GM12878 (cell line): Measurements from ENCODE around the gene CD48. TPM values are rescaled to one million over a fixed set of nuclear protein-coding genes. Genes with fewer than 3 reads are reported as not detected.

Experiments used
- ATF7 ChIP-seq: fragments of 450-650 bp; IDR thresholded peaks from 2 replicates; pipeline ENCODE4 v1.6.1; 2016; ENCODE audit warnings: low read depth, mild to moderate bottlenecking
- BCL11A ChIP-seq: IDR thresholded peaks from 2 replicates; pipeline ENCODE4 v1.6.1; 2011; ENCODE audit warnings: low read depth, low read length
- CEBPB ChIP-seq, 2 experiments: fragments of 150-350 bp in 1 of 2; IDR thresholded peaks; 2 replicates each; pipeline ENCODE4 v1.6.1; 2012 to 2014; ENCODE audit warnings: low read depth in 2 of 2, low read length in 2 of 2, borderline replicate concordance in 1 of 2, inconsistent platforms in 1 of 2
- CHD1 ChIP-seq: IDR thresholded peaks from 2 replicates; pipeline ENCODE4 v1.6.1; 2012; ENCODE audit warnings: low read depth, low read length, improper control_type of control experiment
- EP300 ChIP-seq, 2 experiments: fragments of 150-350 bp in 1 of 2; IDR thresholded peaks; 2 replicates each; pipeline ENCODE4 v1.6.1; 2011 to 2012; ENCODE audit warnings: low read depth in 2 of 2, low read length in 2 of 2, borderline replicate concordance in 1 of 2, improper control_type of control experiment in 1 of 2, inconsistent platforms in 1 of 2; ENCODE audit not compliant: control insufficient read depth in 1 of 2
- FOXM1 ChIP-seq: IDR thresholded peaks from 2 replicates; pipeline ENCODE4 v1.6.1; 2012; ENCODE audit warnings: low read depth, mild to moderate bottlenecking, inconsistent platforms, low read length, moderate library complexity
- GATAD2B ChIP-seq: fragments of 450-650 bp; conservative IDR thresholded peaks from 2 replicates; pipeline ENCODE4 v1.6.1; 2017; ENCODE audit warnings: low read depth, mild to moderate bottlenecking, moderate library complexity
- HDAC2 ChIP-seq: fragments of 200-600 bp; sonication (generic); IDR thresholded peaks from 2 replicates; pipeline ENCODE4 v1.6.1; 2017
- HDAC6 ChIP-seq: fragments of 200-600 bp; sonication (generic); IDR thresholded peaks from one replicate; pipeline ENCODE4 v1.8.0; 2017; ENCODE audit warnings: antibody characterized with exemption; ENCODE audit not compliant: unreplicated experiment
- IKZF1 ChIP-seq: fragments of 450-650 bp; conservative IDR thresholded peaks from 2 replicates; pipeline ENCODE4 v1.6.1; 2017; ENCODE audit warnings: antibody characterized with exemption, mild to moderate bottlenecking
- JUND ChIP-seq: IDR thresholded peaks from 2 replicates; pipeline ENCODE4 v1.6.1; 2012; ENCODE audit warnings: low read depth, mild to moderate bottlenecking, low read length, improper control_type of control experiment, moderate library complexity
- KAT2A ChIP-seq: conservative IDR thresholded peaks from 2 replicates; pipeline ENCODE4 v1.6.1; 2011; ENCODE audit warnings: low read depth, low read length; ENCODE audit not compliant: control insufficient read depth
- KDM1A ChIP-seq: fragments of 200-600 bp; sonication (generic); IDR thresholded peaks from 2 replicates; pipeline ENCODE4 v1.6.1; 2016; ENCODE audit warnings: borderline replicate concordance
- LARP7 ChIP-seq: fragments of 450-650 bp; IDR thresholded peaks from 2 replicates; pipeline ENCODE4 v1.6.1; 2017; ENCODE audit warnings: mild to moderate bottlenecking
- MAX ChIP-seq: IDR thresholded peaks from 2 replicates; pipeline ENCODE4 v1.6.1; 2012; ENCODE audit warnings: low read depth, low read length, improper control_type of control experiment
- MEF2A ChIP-seq: IDR thresholded peaks from 2 replicates; pipeline ENCODE4 v1.6.1; 2011; ENCODE audit warnings: low read depth, mild to moderate bottlenecking, low read length, moderate library complexity; ENCODE audit not compliant: insufficient read depth
- MTA2 ChIP-seq: fragments of 450-650 bp; IDR thresholded peaks from 2 replicates; pipeline ENCODE4 v1.6.1; 2016; ENCODE audit warnings: low read depth, mild to moderate bottlenecking, moderate library complexity
- MTA3 ChIP-seq: IDR thresholded peaks from 2 replicates; pipeline ENCODE4 v1.6.1; 2012; ENCODE audit warnings: low read length, inconsistent platforms, borderline replicate concordance
- NFXL1 ChIP-seq: fragments of 450-650 bp; IDR thresholded peaks from 2 replicates; pipeline ENCODE4 v1.6.1; 2017; ENCODE audit warnings: antibody characterized with exemption, mild to moderate bottlenecking, borderline replicate concordance
- POLR2AphosphoS2 ChIP-seq: IDR thresholded peaks from 2 replicates; pipeline ENCODE4 v1.6.1; 2011; ENCODE audit warnings: low read depth, mild to moderate bottlenecking, low read length, improper control_type of control experiment, moderate library complexity
- PRDM15 ChIP-seq: fragments of 450-650 bp; formaldehyde crosslinking; IDR thresholded peaks from 2 replicates; pipeline ENCODE4 v1.4.0; 2020; ENCODE audit warnings: mild to moderate bottlenecking, moderate library complexity
- RB1 ChIP-seq: fragments of 450-650 bp; formaldehyde crosslinking; IDR thresholded peaks from 2 replicates; pipeline ENCODE4 v1.6.1; 2017; ENCODE audit warnings: mild to moderate bottlenecking, borderline replicate concordance
- SIX5 ChIP-seq: IDR thresholded peaks from 2 replicates; pipeline ENCODE4 v1.6.1; 2011; ENCODE audit warnings: mild to moderate bottlenecking, low read depth, low read length, moderate library complexity; ENCODE audit not compliant: severe bottlenecking
- SMAD1 ChIP-seq: fragments of 450-650 bp; IDR thresholded peaks from 2 replicates; pipeline ENCODE4 v1.6.1; 2018; ENCODE audit warnings: mild to moderate bottlenecking, low read depth; ENCODE audit not compliant: partially characterized antibody
- SMAD5 ChIP-seq: IDR thresholded peaks from 2 replicates; pipeline ENCODE4 v1.6.1; 2016; ENCODE audit warnings: antibody characterized with exemption, low read depth
- SREBF1 ChIP-seq: IDR thresholded peaks from 2 replicates; pipeline ENCODE4 v1.6.1; 2012; ENCODE audit warnings: mild to moderate bottlenecking, low read length
- SUPT20H ChIP-seq: IDR thresholded peaks from 2 replicates; pipeline ENCODE4 v1.6.1; 2011; ENCODE audit warnings: low read depth, mild to moderate bottlenecking, low read length, moderate library complexity, borderline replicate concordance; ENCODE audit not compliant: control insufficient read depth
- TCF3 ChIP-seq: IDR thresholded peaks from 2 replicates; pipeline ENCODE4 v1.6.1; 2012; ENCODE audit warnings: low read depth, mild to moderate bottlenecking, low read length, borderline replicate concordance; ENCODE audit not compliant: insufficient read depth
- ZBED1 ChIP-seq: IDR thresholded peaks from 2 replicates; pipeline ENCODE4 v1.6.1; 2016; ENCODE audit warnings: borderline replicate concordance
- ZNF274 ChIP-seq: IDR thresholded peaks from one replicate; pipeline ENCODE4 v1.8.0; 2011; ENCODE audit not compliant: insufficient read length, insufficient read depth
- polyA plus RNA-seq, 11 experiments: library from polyadenylated mRNA; depleted of rRNA in 4 of 11; unstranded in 6 of 11; stranded (reverse) in 5 of 11; fragments of >200 nt; fragmentation: Nextera tagmentation in 4 of 11; fragmentation: Illumina TruSeq in 1 of 11; extraction: Ambion mirVana in 4 of 11; extraction: Trizol in 1 of 11; gene quantifications; 1 replicate in 1 of 11; 2 replicates in 10 of 11; pipeline versions ENCODE4 v1.2.1 to v1.2.3, GENCODE V29; 2011 to 2016; ENCODE audit warnings: inconsistent platforms in 2 of 11, missing spikeins in 2 of 11, low read depth in 1 of 11
- total RNA-seq, 4 experiments: library from RNA; depleted of rRNA in 3 of 4; stranded (reverse); fragments of >200 nt in 3 of 4; fragmentation: Illumina TruSeq in 1 of 4; extraction: Trizol in 1 of 4; gene quantifications; 2 replicates each; pipeline versions ENCODE4 v1.2.1 to v1.2.3, GENCODE V29; 2013 to 2021

The CD48 gene
- total and polyA plus RNA-seq, 10 of the 15 experiments (the other 5 are each of a cell fraction or from before 2014, with no cell fraction given): 302 to 1,315 (median 430) TPM

GRCh38 chr1:160645386-160646130, 66.1 kb downstream of the CD48 start (continued):
- TF ChIP-seq MEF2A: no peak
- TF ChIP-seq TCF3: no peak
- TF ChIP-seq HDAC2: no peak
- TF ChIP-seq CEBPB (IDR thresholded peaks at IDR 0.05; ENCODE audit: borderline replicate concordance in 1 of 2, low read depth in 2 of 2, low read length in 2 of 2): no peak
- TF ChIP-seq KAT2A: no peak
- TF ChIP-seq MTA2: peak; percentile 24; the same call in 1 of the 2 replicates
- TF ChIP-seq BCL11A: no peak
- TF ChIP-seq KDM1A: no peak
- TF ChIP-seq SREBF1: no peak
- TF ChIP-seq HDAC6: no peak
- peak; percentile 97 for TF ChIP-seq IKZF1
- peak; percentile 10; the same call in 1 of the 2 replicates for TF ChIP-seq FOXM1
- TF ChIP-seq POLR2AphosphoS2: peak; percentile 71; the same call in 1 of the 2 replicates
- peak; percentile 52; the same call in 1 of the 2 replicates for TF ChIP-seq LARP7
- peak; percentile 13 for TF ChIP-seq SMAD1
- TF ChIP-seq PRDM15 (CRISPR knock-in tag): no peak
- no peak for TF ChIP-seq MAX
- peak; percentile 87 for TF ChIP-seq CHD1
- no peak for TF ChIP-seq JUND
- no peak for TF ChIP-seq SIX5
- TF ChIP-seq GATAD2B: no peak
- TF ChIP-seq NFXL1: no peak
- TF ChIP-seq SMAD5: peak; percentile 72
- TF ChIP-seq ZBED1: no peak; the same call in none of the 2 replicates
- 0 out of 2 replicates have a peak, but pooled peaks have one; percentile 11 for TF ChIP-seq ATF7
- TF ChIP-seq MTA3: peak; percentile 37; the same call in 1 of the 2 replicates
- no peak for TF ChIP-seq EP300 (IDR thresholded peaks at IDR 0.05; ENCODE audit: borderline replicate concordance in 1 of 2, control insufficient read depth in 1 of 2, low read depth in 2 of 2, low read length in 2 of 2)
- TF ChIP-seq RB1: no peak
- TF ChIP-seq SUPT20H: no peak
- TF ChIP-seq ZNF274: no peak
